ENCODE data around the gene UPB1. TPM values are rescaled to one million over a fixed set of nuclear protein-coding genes. Genes with fewer than 3 reads are reported as not detected.

Gene UPB1
- total RNA-seq, 1 experiment from 2014 or later: not detected

DNA sequence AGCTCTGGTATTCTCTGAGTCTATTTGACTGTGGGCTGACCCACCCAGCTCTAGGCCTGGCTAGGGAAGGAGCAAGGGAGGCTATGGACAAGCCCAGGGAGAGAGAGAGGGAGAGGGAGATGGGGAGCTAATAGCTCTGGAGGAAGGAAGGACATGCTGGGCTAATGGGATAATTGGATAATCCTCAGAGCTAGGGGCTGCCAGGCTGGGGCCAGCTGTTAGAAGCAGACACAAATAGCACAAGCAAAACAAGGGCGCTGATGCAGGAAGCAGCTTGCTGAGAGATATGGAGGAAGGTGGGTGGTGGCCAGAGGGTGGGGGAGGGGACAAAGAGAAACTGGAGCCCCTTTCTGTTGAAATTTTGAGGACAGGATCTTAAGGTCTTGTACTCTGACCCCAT is 44.5 kb upstream of the UPB1 start:
- Mint-ChIP-seq H3K36me3 (ENCODE audit: insufficient read depth, unreplicated experiment) (no peaks in the 10 kb centered on the region), H3K27ac (ENCODE audit: low read depth, unreplicated experiment) (no peak overlapping the region), H3K27me3 (ENCODE audit: insufficient read depth, unreplicated experiment) (no peaks in the 10 kb centered on the region), H3K4me1 (ENCODE audit: insufficient read depth, unreplicated experiment) (no peaks in the 10 kb centered on the region), H3K9me3 (ENCODE audit: unreplicated experiment) (no peaks in the 10 kb centered on the region), H3K4me3 (ENCODE audit: unreplicated experiment) (no peak overlapping the region)
- ChIA-PET CTCF (interaction anchor here (0.6 kb wide), 2 partner anchors 28 to 351 kb away, joined by 3 read pairs; no protein-coding TSS in a partner anchor), POLR2A (interaction anchor here (0.5 kb wide), 1 partner anchor 1344 kb away, joined by 3 read pairs; no protein-coding TSS in a partner anchor)
- intact Hi-C loops (cut with micrococcal nuclease): no loop called here
- TF ChIP-seq, protein P1, sequence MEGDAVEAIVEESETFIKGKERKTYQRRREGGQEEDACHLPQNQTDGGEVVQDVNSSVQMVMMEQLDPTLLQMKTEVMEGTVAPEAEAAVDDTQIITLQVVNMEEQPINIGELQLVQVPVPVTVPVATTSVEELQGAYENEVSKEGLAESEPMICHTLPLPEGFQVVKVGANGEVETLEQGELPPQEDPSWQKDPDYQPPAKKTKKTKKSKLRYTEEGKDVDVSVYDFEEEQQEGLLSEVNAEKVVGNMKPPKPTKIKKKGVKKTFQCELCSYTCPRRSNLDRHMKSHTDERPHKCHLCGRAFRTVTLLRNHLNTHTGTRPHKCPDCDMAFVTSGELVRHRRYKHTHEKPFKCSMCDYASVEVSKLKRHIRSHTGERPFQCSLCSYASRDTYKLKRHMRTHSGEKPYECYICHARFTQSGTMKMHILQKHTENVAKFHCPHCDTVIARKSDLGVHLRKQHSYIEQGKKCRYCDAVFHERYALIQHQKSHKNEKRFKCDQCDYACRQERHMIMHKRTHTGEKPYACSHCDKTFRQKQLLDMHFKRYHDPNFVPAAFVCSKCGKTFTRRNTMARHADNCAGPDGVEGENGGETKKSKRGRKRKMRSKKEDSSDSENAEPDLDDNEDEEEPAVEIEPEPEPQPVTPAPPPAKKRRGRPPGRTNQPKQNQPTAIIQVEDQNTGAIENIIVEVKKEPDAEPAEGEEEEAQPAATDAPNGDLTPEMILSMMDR (IDR thresholded peaks at IDR 0.05; ENCODE audit: unreplicated experiment): no peak
- BruUV-seq (replicated peaks): no TSS peak
- DNase-seq (ENCODE audit: unreplicated experiment): no peak

DNA sequence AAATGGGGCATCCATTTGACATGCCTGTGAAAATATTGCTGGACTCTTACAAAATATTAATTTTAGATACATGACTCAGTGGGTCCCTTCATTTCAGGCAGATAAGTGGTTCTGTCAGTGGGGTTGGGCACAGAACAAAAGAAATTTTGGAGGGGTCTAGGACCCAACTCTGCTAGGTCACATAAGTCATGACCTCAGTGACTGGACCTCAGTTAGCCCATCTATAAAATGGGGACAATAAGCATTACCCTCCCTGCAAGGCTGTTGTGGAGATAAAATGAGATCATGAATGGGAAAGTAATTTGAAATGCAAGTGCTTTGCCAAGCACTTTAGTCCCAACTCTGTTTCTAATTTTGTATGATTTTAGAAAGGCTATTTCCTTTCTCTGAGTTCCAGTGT is 44.0 kb upstream of the UPB1 start:
- Mint-ChIP-seq H3K4me1 (ENCODE audit: insufficient read depth, unreplicated experiment) (no peaks in the 10 kb centered on the region), H3K27ac (ENCODE audit: low read depth, unreplicated experiment) (no peak overlapping the region), H3K9me3 (ENCODE audit: unreplicated experiment) (no peaks in the 10 kb centered on the region), H3K27me3 (ENCODE audit: insufficient read depth, unreplicated experiment) (peaks cover 5% of the 10 kb centered on the region), H3K36me3 (ENCODE audit: insufficient read depth, unreplicated experiment) (no peaks in the 10 kb centered on the region), H3K4me3 (ENCODE audit: unreplicated experiment) (no peak overlapping the region)
- ChIA-PET CTCF (no interaction called here), POLR2A (no interaction called here)
- no TSS peak for BruUV-seq (replicated peaks)
- DNase-seq (ENCODE audit: unreplicated experiment): no peak
- TF ChIP-seq, protein P1 (IDR thresholded peaks at IDR 0.05; ENCODE audit: unreplicated experiment): no peak
- intact Hi-C loops (cut with micrococcal nuclease): no loop called here

DNA sequence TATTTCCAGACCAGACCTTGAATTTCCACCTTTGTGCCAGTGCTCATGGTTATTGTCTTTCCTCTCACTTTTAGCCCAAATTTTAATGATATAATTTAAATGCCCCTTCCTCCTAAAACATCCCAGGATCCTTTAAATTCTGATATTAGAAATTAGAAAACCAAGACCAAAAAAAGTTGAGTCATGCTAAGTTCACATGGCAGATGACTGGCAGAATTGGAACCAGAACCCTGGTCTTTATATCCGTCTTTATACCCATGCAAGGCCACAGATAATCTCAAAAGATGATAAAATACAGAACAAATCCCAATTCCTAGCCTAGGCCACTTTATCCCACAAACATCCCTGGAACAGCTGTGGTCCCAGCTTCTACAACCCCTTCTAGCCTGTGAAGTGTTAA is 41.3 kb upstream of the UPB1 start:
- H3K27ac Mint-ChIP-seq (ENCODE audit: low read depth, unreplicated experiment): no peak overlapping the region
- TF ChIP-seq, protein P1 (IDR thresholded peaks at IDR 0.05; ENCODE audit: unreplicated experiment): no peak
- no peak for DNase-seq (ENCODE audit: unreplicated experiment)
- CTCF ChIA-PET: no interaction called here
- no peaks in the 10 kb centered on the region for H3K9me3 Mint-ChIP-seq (ENCODE audit: unreplicated experiment)
- H3K36me3 Mint-ChIP-seq (ENCODE audit: insufficient read depth, unreplicated experiment): no peaks in the 10 kb centered on the region
- POLR2A ChIA-PET: no interaction called here
- BruUV-seq (replicated peaks): no TSS peak
- peaks cover 10% of the 10 kb centered on the region for H3K27me3 Mint-ChIP-seq (ENCODE audit: insufficient read depth, unreplicated experiment)
- no peaks in the 10 kb centered on the region for H3K4me1 Mint-ChIP-seq (ENCODE audit: insufficient read depth, unreplicated experiment)
- H3K4me3 Mint-ChIP-seq (ENCODE audit: unreplicated experiment): no peak overlapping the region
- intact Hi-C loops (cut with micrococcal nuclease): no loop called here

DNA sequence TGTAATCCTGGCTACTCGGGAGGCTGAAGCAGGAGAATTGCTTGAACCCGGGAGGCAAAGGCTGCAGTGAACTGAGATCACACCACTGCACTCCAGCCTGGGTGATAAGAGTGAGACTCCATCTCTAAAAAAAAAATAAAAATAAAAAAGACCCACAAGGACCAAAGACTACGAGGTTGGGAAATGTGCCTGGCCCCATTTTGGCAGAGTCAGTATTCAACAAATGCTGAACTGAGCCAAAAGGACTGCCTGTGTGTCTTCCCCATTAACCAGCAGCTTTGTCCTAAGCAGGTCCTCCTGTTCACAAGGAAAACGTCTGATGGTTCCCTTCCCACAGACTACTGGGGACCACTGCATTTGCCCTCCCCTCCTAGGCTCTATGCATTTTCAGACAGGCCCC is 40.1 kb upstream of the UPB1 start:
- intact Hi-C loops (cut with micrococcal nuclease): no loop called here
- no peaks in the 10 kb centered on the region for H3K36me3 Mint-ChIP-seq (ENCODE audit: insufficient read depth, unreplicated experiment)
- H3K9me3 Mint-ChIP-seq (ENCODE audit: unreplicated experiment): no peaks in the 10 kb centered on the region
- H3K4me3 Mint-ChIP-seq (ENCODE audit: unreplicated experiment): no peak overlapping the region
- peaks cover 10% of the 10 kb centered on the region for H3K27me3 Mint-ChIP-seq (ENCODE audit: insufficient read depth, unreplicated experiment)
- no peak for DNase-seq (ENCODE audit: unreplicated experiment)
- H3K4me1 Mint-ChIP-seq (ENCODE audit: insufficient read depth, unreplicated experiment): no peaks in the 10 kb centered on the region
- TF ChIP-seq, protein P1 (IDR thresholded peaks at IDR 0.05; ENCODE audit: unreplicated experiment): no peak
- ChIA-PET POLR2A (no interaction called here), CTCF (no interaction called here)
- no peak overlapping the region for H3K27ac Mint-ChIP-seq (ENCODE audit: low read depth, unreplicated experiment)
- no TSS peak for BruUV-seq (replicated peaks)
